GM12875 (cell line): Measurements from ENCODE around the gene ITIH2.

Source experiments
- H3K4me3 ChIP-seq: one replicate; pipeline ENCODE4 v1.5.1; 2011; ENCODE audit warnings: low read depth, low read length, control low read depth
- CTCF ChIP-seq: IDR thresholded peaks from 2 replicates; pipeline ENCODE4 v1.5.1; 2011; ENCODE audit warnings: low read depth, mild to moderate bottlenecking, control low read depth, inconsistent platforms, low read length, moderate library complexity, borderline replicate concordance; ENCODE audit not compliant: insufficient read depth

The ITIH2 gene

GRCh38 chr10:7700577-7701125 is 2.5 kb upstream of the ITIH2 start:
- no peak for TF ChIP-seq CTCF
- H3K4me3 ChIP-seq = no peak overlapping the region

- no peak for TF ChIP-seq CTCF
- H3K4me3 ChIP-seq = no peak overlapping the region
Observed at GRCh38 chr10:7701158-7701742, 1.9 kb upstream of the ITIH2 start.

DNA sequence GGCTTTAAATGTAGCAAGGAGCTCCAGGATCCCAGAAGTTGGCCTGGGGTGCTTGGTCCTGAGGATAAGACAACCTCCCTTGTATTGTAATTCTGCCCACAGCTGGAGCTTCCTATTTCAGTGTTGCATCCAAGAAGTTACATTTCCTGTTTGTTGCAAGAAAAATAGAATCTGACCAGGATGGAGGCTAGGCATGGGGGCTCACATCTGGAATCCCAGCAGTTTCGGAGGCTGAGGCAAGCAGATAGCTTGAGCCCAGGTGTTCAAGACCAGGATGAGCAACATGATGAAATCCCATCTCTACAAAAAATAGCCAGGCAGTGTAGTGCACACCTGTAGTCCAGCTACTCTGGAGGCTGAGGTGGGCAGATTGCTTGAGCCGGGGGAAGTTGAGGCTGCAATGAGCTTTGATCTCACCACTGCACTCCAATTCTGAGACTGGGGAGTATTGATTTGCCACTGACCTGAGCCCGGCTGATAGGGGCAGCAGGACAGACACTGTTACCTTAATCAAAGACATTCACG is 766 bp upstream of the ITIH2 start:
- no peak for TF ChIP-seq CTCF
- H3K4me3 ChIP-seq = no peak overlapping the region

- TF ChIP-seq CTCF = no peak
- H3K4me3 ChIP-seq = no peak overlapping the region
Observed at GRCh38 chr10:7704071-7705016, 1.2 kb downstream of the ITIH2 start.

GRCh38 chr10:7705341-7705740 is 2.2 kb downstream of the ITIH2 start:
- H3K4me3 ChIP-seq = no peak overlapping the region
- no peak for TF ChIP-seq CTCF

- no peak overlapping the region for H3K4me3 ChIP-seq
Observed at GRCh38 chr10:7706534-7707073, 3.5 kb downstream of the ITIH2 start.

More at GRCh38 chr10:7706534-7707073, 3.5 kb downstream of the ITIH2 start:
- TF ChIP-seq CTCF = no peak
